ENCODE measurements around the gene CCDC60.

The CCDC60 gene
- 0 reads per million in 3 donors for total RNA-seq

DNA sequence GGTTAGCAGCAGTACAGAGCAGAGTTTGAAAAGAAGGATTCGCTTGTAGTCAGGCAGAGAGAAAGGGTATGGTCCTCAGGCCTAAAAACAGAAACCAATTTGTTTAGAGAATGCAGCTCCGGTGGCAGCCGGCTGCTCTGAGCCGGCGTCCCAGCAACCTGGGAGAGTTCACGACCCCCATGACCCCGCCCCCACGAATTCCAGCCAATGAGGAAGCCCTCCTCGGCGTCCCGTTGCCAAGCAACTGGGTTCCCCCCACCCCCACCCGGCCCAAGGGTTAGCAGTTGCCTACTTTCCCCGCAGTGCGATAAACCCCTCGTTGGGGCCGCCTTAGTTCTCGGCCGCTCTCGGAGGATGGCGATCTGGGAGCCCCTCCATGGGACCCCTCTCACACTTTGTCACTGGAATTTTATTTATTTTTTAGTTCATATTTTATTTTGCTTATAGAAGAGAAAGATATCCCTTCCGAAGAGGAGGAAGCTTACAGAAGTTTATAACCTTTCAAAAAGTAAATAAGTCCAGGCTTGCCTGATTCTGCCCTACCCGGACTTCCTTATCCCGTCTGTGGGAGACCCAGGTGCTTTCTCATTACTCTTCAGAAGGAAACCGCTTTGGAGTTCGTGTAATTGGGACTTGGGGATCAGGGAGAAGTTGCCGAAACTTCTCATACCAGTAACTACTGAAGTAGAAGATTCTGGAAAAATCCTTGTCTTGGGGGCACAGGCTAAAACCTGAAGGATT is at the start of gene CCDC60:
Gene CCDC60, plus strand, starts transcription at position 300 of the 741 bp plus-strand sequence. CDS start 448 bp downstream, outside the sequence.
- peaks cover 3% of the 10 kb centered on the region for H3K27me3 ChIP-seq (replicated peaks; ENCODE audit: control insufficient read depth, insufficient read depth, low read length, poor library complexity, severe bottlenecking)
- DNase-seq: no peak
- no peak within 1 kb of the TSS for H3K27ac ChIP-seq (ENCODE audit: insufficient read depth, low read length, poor library complexity, severe bottlenecking)
- H3K4me1 ChIP-seq (ENCODE audit: control insufficient read depth, insufficient read depth, low read length, poor library complexity, severe bottlenecking): no peaks in the 10 kb centered on the region
- H3K4me3 ChIP-seq (ENCODE audit: insufficient read depth, low read depth, low read length, poor library complexity, severe bottlenecking): no peak within 1 kb of the TSS
- no peaks in the 10 kb centered on the region for H3K9me3 ChIP-seq (ENCODE audit: control insufficient read depth, low read length)
- H3K36me3 ChIP-seq (ENCODE audit: control insufficient read depth, insufficient read depth, low read length): no peaks in the 10 kb centered on the region

GRCh38 chr12:119288576-119288975 is 46.0 kb upstream of the CCDC60 start:
- no peak overlapping the region for H3K4me3 ChIP-seq (ENCODE audit: insufficient read depth, low read depth, low read length, poor library complexity, severe bottlenecking)
- no peak for DNase-seq
- no peaks in the 10 kb centered on the region for H3K36me3 ChIP-seq (ENCODE audit: control insufficient read depth, insufficient read depth, low read length)
- H3K9me3 ChIP-seq (ENCODE audit: control insufficient read depth, low read length): no peaks in the 10 kb centered on the region
- no peaks in the 10 kb centered on the region for H3K4me1 ChIP-seq (ENCODE audit: control insufficient read depth, insufficient read depth, low read length, poor library complexity, severe bottlenecking)
- no peaks in the 10 kb centered on the region for H3K27me3 ChIP-seq (replicated peaks; ENCODE audit: control insufficient read depth, insufficient read depth, low read length, poor library complexity, severe bottlenecking)
- H3K27ac ChIP-seq (ENCODE audit: insufficient read depth, low read length, poor library complexity, severe bottlenecking): no peak overlapping the region

- no peaks in the 10 kb centered on the region for H3K27me3 ChIP-seq (replicated peaks; ENCODE audit: control insufficient read depth, insufficient read depth, low read length, poor library complexity, severe bottlenecking)
- no peaks in the 10 kb centered on the region for H3K9me3 ChIP-seq (ENCODE audit: control insufficient read depth, low read length)
- H3K4me3 ChIP-seq (ENCODE audit: insufficient read depth, low read depth, low read length, poor library complexity, severe bottlenecking): no peak overlapping the region
- H3K4me1 ChIP-seq (ENCODE audit: control insufficient read depth, insufficient read depth, low read length, poor library complexity, severe bottlenecking): no peaks in the 10 kb centered on the region
- H3K36me3 ChIP-seq (ENCODE audit: control insufficient read depth, insufficient read depth, low read length): no peaks in the 10 kb centered on the region
- H3K27ac ChIP-seq (ENCODE audit: insufficient read depth, low read length, poor library complexity, severe bottlenecking): no peak overlapping the region
- no peak for DNase-seq
Measured at GRCh38 chr12:119292893-119293630, 41.5 kb upstream of the CCDC60 start.

DNA sequence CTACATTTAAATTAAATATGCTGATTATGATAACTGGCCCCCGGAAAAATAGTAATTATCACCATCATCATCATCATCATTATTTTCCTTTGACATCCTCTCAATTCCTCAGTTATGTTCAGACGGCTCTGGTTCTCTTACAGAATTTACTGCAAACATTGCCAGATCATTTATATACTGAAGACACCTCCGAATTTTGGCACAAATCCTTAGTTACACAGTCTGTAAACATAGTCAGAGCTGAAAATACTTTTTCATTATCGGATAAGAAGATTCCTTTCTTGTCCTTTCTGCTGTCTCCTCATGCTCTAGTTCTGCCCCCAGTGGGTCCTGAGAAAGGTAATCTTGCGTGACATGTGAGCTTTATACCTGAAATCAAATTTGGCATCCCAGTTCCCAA is 40.3 kb upstream of the CCDC60 start:
- no peak for DNase-seq
- Histone ChIP-seq H3K27ac (ENCODE audit: insufficient read depth, low read length, poor library complexity, severe bottlenecking) (no peak overlapping the region), H3K4me1 (ENCODE audit: control insufficient read depth, insufficient read depth, low read length, poor library complexity, severe bottlenecking) (no peaks in the 10 kb centered on the region), H3K4me3 (ENCODE audit: insufficient read depth, low read depth, low read length, poor library complexity, severe bottlenecking) (no peak overlapping the region), H3K9me3 (ENCODE audit: control insufficient read depth, low read length) (no peaks in the 10 kb centered on the region), H3K36me3 (ENCODE audit: control insufficient read depth, insufficient read depth, low read length) (no peaks in the 10 kb centered on the region), H3K27me3 (replicated peaks; ENCODE audit: control insufficient read depth, insufficient read depth, low read length, poor library complexity, severe bottlenecking) (no peaks in the 10 kb centered on the region)

- H3K27me3 ChIP-seq (replicated peaks; ENCODE audit: control insufficient read depth, insufficient read depth, low read length, poor library complexity, severe bottlenecking): no peaks in the 10 kb centered on the region
- DNase-seq: no peak
- no peak overlapping the region for H3K4me3 ChIP-seq (ENCODE audit: insufficient read depth, low read depth, low read length, poor library complexity, severe bottlenecking)
- H3K27ac ChIP-seq (ENCODE audit: insufficient read depth, low read length, poor library complexity, severe bottlenecking): no peak overlapping the region
- H3K9me3 ChIP-seq (ENCODE audit: control insufficient read depth, low read length): no peaks in the 10 kb centered on the region
- H3K4me1 ChIP-seq (ENCODE audit: control insufficient read depth, insufficient read depth, low read length, poor library complexity, severe bottlenecking): no peaks in the 10 kb centered on the region
- H3K36me3 ChIP-seq (ENCODE audit: control insufficient read depth, insufficient read depth, low read length): no peaks in the 10 kb centered on the region
Measured at GRCh38 chr12:119296535-119296934, 38.0 kb upstream of the CCDC60 start.

DNA sequence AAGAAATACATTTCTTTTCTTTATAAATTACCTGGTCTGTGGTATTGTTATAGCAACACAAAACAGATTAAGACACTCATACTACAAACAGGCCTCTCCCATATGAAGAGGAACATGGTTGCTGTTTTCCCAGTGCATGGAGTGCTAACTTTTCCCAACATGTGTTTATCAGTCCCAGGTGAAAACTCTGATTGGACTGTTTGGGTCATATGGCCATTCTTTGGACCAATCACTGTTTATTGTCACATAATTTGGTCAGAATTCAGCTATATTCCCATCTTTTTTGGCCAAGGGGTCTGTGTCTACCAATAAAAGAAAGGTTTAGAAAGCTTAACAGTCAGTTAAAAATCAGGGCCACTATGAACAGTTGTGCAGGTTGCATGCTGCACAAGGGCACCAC is 35.4 kb upstream of the CCDC60 start:
- Histone ChIP-seq H3K27me3 (replicated peaks; ENCODE audit: control insufficient read depth, insufficient read depth, low read length, poor library complexity, severe bottlenecking) (no peaks in the 10 kb centered on the region), H3K27ac (ENCODE audit: insufficient read depth, low read length, poor library complexity, severe bottlenecking) (no peak overlapping the region), H3K9me3 (ENCODE audit: control insufficient read depth, low read length) (no peaks in the 10 kb centered on the region), H3K4me1 (ENCODE audit: control insufficient read depth, insufficient read depth, low read length, poor library complexity, severe bottlenecking) (no peaks in the 10 kb centered on the region), H3K4me3 (ENCODE audit: insufficient read depth, low read depth, low read length, poor library complexity, severe bottlenecking) (no peak overlapping the region), H3K36me3 (ENCODE audit: control insufficient read depth, insufficient read depth, low read length) (no peaks in the 10 kb centered on the region)
- no peak for DNase-seq

DNA sequence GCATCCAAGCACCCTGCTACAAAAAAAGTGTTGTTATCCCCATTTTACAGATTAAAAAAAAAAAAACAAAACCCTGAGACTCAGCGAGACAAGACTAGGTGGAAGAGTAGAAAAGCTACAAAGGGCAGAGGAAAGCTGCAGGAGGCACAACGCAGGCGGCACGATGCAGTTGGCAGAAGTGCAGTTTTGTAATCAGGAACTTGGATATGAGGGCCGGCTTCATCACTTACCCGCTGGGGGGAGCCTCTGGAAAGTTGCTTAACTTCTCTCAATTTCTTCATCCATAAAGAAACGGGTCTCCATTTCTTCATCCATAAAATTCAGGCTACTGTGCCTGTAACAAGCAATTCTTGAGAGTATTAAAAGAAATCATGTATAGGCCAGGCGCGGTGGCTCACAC is 33.1 kb upstream of the CCDC60 start:
- H3K4me1 ChIP-seq (ENCODE audit: control insufficient read depth, insufficient read depth, low read length, poor library complexity, severe bottlenecking): no peaks in the 10 kb centered on the region
- DNase-seq: no peak
- no peaks in the 10 kb centered on the region for H3K36me3 ChIP-seq (ENCODE audit: control insufficient read depth, insufficient read depth, low read length)
- no peak overlapping the region for H3K27ac ChIP-seq (ENCODE audit: insufficient read depth, low read length, poor library complexity, severe bottlenecking)
- no peak overlapping the region for H3K4me3 ChIP-seq (ENCODE audit: insufficient read depth, low read depth, low read length, poor library complexity, severe bottlenecking)
- no peaks in the 10 kb centered on the region for H3K9me3 ChIP-seq (ENCODE audit: control insufficient read depth, low read length)
- H3K27me3 ChIP-seq (replicated peaks; ENCODE audit: control insufficient read depth, insufficient read depth, low read length, poor library complexity, severe bottlenecking): no peaks in the 10 kb centered on the region

DNA sequence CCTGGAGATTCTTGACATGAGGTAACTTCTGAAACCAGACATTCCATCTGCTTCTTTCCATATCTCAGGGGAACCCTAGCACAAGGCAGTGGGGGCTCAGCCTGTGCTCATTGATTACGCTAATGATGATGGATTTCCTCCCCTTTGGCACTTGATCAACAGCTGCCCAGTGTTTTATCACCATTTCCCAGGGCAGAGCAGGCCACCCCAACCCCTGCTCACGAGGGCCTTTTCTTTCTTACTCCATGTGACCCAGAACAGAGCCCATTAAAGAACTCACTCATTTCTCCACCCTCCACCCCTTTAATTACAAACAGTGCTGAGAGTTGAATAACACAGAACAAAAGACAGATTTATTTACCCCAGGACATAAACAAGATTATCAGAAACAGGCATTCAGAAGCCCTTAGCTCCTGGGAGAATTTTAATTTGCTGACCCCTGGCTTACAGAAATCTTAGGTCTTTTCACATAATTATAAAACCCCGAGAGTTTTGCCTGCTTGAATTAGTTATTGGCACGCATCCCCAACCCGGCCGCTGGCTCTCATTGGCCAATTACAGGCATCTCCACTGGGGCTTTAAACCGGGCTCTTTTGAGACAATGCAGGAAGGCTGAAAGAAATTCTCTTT is 32.0 kb upstream of the CCDC60 start:
- Histone ChIP-seq H3K4me3 (ENCODE audit: insufficient read depth, low read depth, low read length, poor library complexity, severe bottlenecking) (no peak overlapping the region), H3K27me3 (replicated peaks; ENCODE audit: control insufficient read depth, insufficient read depth, low read length, poor library complexity, severe bottlenecking) (no peaks in the 10 kb centered on the region), H3K27ac (ENCODE audit: insufficient read depth, low read length, poor library complexity, severe bottlenecking) (no peak overlapping the region), H3K4me1 (ENCODE audit: control insufficient read depth, insufficient read depth, low read length, poor library complexity, severe bottlenecking) (no peaks in the 10 kb centered on the region), H3K9me3 (ENCODE audit: control insufficient read depth, low read length) (no peaks in the 10 kb centered on the region), H3K36me3 (ENCODE audit: control insufficient read depth, insufficient read depth, low read length) (no peaks in the 10 kb centered on the region)
- no peak for DNase-seq

- H3K4me3 ChIP-seq (ENCODE audit: insufficient read depth, low read depth, low read length, poor library complexity, severe bottlenecking): no peak overlapping the region
- no peaks in the 10 kb centered on the region for H3K4me1 ChIP-seq (ENCODE audit: control insufficient read depth, insufficient read depth, low read length, poor library complexity, severe bottlenecking)
Measured at GRCh38 chr12:119306593-119306992, 27.9 kb upstream of the CCDC60 start.

DNA sequence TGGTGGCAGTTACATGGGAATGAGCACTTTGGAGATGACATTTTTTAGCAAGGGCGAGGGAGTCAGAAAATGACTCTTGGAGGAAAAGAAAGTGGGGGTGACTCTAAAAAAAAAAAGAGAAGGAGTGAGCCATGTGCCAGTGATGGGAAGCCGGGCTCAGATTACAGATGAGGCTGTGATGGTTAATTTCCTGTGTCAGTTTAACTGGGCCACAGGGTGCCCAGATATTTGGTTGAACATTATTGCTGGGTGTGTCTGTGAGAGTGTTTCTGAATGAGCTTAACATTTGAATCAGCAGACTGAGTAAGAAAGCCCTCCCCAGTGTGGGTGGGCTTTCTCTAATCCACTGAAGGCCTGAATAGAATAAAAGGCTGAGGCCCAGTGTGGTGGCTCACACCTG is 26.8 kb upstream of the CCDC60 start:
- Histone ChIP-seq H3K9me3 (ENCODE audit: control insufficient read depth, low read length) (no peaks in the 10 kb centered on the region), H3K27me3 (replicated peaks; ENCODE audit: control insufficient read depth, insufficient read depth, low read length, poor library complexity, severe bottlenecking) (no peaks in the 10 kb centered on the region), H3K27ac (ENCODE audit: insufficient read depth, low read length, poor library complexity, severe bottlenecking) (no peak overlapping the region), H3K36me3 (ENCODE audit: control insufficient read depth, insufficient read depth, low read length) (no peaks in the 10 kb centered on the region), H3K4me1 (ENCODE audit: control insufficient read depth, insufficient read depth, low read length, poor library complexity, severe bottlenecking) (no peaks in the 10 kb centered on the region), H3K4me3 (ENCODE audit: insufficient read depth, low read depth, low read length, poor library complexity, severe bottlenecking) (no peak overlapping the region)
- no peak for DNase-seq

More at GRCh38 chr12:119306593-119306992, 27.9 kb upstream of the CCDC60 start:
- DNase-seq: no peak
- Histone ChIP-seq H3K27ac (ENCODE audit: insufficient read depth, low read length, poor library complexity, severe bottlenecking) (no peak overlapping the region), H3K36me3 (ENCODE audit: control insufficient read depth, insufficient read depth, low read length) (no peaks in the 10 kb centered on the region), H3K9me3 (ENCODE audit: control insufficient read depth, low read length) (no peaks in the 10 kb centered on the region), H3K27me3 (replicated peaks; ENCODE audit: control insufficient read depth, insufficient read depth, low read length, poor library complexity, severe bottlenecking) (no peaks in the 10 kb centered on the region)

All from effector memory CD4-positive, alpha-beta T cell (primary cell).